Measurements from ENCODE around the gene LRATD1.
"Not testable (repeated sequence)": the region's sequence is repeated elsewhere in the genome, so short reads cannot be mapped to it uniquely, and the experiment has no call there.

Gene LRATD1, protein sequence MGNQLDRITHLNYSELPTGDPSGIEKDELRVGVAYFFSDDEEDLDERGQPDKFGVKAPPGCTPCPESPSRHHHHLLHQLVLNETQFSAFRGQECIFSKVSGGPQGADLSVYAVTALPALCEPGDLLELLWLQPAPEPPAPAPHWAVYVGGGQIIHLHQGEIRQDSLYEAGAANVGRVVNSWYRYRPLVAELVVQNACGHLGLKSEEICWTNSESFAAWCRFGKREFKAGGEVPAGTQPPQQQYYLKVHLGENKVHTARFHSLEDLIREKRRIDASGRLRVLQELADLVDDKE

GRCh38 chr2:14632133-14632936 lies at the start of gene LRATD1:
Gene LRATD1, plus strand, starts transcription at chr2:14632717. Its CDS starts 1,263 bp downstream, at chr2:14633980.
- DNase-seq (ENCODE audit: low read depth in 2 of 2), result no peak

DNA sequence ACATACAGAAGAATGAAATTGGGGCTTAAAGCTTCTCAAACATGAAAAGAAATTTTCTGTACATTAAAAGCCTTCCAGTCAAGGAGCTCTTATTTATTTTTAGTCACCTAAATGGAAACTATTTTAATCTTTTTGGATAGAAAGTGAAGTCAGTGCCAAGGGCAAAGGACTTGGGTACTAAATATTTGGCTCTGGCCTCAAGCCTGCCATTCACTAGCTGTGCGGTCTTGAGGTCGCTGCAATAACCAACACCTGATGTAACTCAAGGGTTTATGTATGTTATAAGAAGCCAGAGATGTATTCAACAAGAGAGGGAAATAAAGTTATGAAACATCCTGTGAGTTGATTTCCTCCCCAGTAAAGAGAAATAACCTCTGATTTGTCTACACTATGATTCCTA lies 49.5 kb upstream of the LRATD1 start:
- DNase-seq (ENCODE audit: low read depth in 2 of 2), result no peak

DNA sequence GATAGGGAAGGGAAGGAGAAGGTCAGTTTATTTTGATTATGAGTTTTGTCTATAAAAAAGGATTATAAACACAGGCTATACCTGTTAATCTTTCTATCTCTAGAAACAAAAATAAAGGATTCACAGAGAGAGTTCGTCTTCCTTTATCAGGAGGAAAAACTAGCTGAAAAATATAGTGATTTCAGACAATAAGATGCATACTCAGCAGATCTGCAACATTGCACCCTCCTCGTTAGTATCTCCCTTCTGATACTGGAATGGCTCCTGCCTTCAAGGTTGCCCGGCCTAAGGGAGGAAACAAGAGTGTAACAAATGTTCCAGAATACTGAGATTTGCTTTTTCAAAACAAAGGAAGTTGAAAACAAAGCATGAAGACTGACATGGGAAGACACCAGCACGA lies 48.7 kb upstream of the LRATD1 start:
- DNase-seq (ENCODE audit: low read depth in 2 of 2), result no peak

DNA sequence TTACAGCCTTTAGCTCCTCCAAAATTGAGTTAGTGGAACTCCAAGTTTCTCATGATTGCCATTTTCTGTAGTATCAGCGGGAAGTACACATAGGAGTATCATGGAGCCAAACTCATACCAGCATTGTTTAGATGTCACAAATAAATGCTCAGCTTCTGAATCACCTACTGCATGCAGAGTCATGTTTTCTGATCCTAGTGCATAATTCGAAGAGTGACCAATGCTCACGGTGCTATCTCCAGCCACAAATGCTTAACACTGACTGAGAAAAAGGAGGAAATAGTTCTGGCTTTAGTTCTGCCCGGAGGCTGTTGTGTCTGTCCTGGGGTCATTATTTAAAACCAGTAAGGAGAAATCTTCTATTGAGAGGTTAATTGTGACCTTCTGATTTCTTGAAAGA lies 45.4 kb upstream of the LRATD1 start:
- DNase-seq (ENCODE audit: low read depth in 2 of 2), result no peak

GRCh38 chr2:14601156-14601770 lies 31.3 kb upstream of the LRATD1 start:
- DNase-seq (ENCODE audit: low read depth in 2 of 2), result no peak

- DNase-seq (ENCODE audit: low read depth in 2 of 2), result no peak
Measured at GRCh38 chr2:14602309-14602708, 30.2 kb upstream of the LRATD1 start.

GRCh38 chr2:14603676-14604075 lies 28.8 kb upstream of the LRATD1 start:
- no peak for DNase-seq (ENCODE audit: low read depth in 2 of 2)

GRCh38 chr2:14608245-14608644 lies 24.3 kb upstream of the LRATD1 start:
- DNase-seq (ENCODE audit: low read depth in 2 of 2), result no peak

DNA sequence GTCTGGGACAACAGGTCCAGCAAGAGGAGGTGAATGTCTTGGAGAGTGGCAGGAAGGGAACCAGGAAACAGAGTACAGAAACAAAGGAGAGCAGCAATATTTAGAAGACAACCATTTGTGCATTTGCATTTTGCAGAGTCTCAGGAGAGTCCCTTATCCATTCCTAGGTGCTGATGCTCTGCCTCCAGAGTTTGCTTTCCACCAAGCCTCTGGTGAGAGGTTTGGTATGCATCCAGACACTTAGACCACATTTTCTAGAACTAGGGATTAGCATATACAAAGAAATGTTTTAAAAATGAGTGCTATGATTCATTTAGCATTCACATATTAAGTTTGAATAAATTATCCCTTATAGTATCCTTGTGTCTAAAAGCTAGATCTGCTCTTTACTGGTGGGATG lies 18.5 kb upstream of the LRATD1 start:
- DNase-seq (ENCODE audit: low read depth in 2 of 2), result no peak

DNA sequence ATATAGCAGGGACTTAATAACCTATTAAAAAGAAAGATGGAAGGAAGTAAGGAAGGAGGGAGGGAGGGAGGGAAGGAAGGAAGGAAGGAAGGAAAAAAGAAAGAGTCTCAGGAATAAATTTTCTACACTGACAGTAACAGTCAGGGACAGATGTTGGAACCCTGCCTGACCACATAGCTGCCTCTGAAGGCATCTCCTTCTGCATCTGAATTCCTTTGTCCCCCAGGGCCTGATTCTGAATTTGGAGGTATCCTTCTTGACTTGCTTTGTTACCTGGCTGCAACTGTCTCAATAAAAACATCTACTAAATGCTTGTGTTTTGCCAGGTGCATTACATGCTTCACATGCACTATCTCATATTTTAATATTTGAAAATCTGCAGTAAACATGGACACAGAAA lies 17.4 kb upstream of the LRATD1 start:
- no peak for DNase-seq (ENCODE audit: low read depth in 2 of 2)

DNA sequence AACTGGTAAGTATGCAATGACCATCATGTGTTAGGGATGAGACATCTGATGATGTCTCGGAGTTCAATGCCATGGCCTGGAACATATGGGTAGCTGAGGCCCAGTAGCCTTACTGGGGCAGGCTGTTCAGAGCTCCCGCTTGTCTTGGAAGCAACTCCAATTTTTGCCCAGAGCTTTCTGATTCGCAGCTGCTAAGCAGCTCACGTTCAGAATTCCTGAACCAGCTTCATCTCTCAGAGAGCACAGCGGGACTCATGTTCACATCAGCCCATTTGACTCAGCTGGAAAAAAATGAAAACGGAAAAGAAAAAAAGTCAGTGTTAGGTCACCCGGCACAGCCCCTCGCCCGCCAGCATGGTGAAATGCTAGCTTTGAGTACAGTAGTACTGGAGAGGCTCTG lies 16.8 kb upstream of the LRATD1 start:
- DNase-seq (ENCODE audit: low read depth in 2 of 2), result no peak

DNA sequence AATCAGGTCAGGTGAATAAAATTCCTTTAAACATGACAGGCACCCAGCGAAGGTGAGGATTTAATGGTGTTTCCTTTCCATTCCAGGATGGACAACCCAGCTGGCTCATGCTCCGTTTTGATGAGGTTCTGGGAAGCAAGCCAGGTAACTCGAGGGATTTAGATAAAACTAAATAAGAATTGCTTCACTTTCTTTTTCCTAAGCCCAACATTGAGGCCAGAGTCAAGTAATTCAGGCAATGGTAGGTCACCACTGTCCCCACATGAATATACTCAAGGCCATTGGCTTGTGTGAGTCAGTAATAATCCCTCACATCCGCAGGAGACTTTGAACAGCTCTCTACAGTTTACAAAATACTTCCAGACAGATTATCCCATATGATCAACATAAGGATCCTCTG lies 16.2 kb upstream of the LRATD1 start:
- DNase-seq (ENCODE audit: low read depth in 2 of 2), result no peak

DNA sequence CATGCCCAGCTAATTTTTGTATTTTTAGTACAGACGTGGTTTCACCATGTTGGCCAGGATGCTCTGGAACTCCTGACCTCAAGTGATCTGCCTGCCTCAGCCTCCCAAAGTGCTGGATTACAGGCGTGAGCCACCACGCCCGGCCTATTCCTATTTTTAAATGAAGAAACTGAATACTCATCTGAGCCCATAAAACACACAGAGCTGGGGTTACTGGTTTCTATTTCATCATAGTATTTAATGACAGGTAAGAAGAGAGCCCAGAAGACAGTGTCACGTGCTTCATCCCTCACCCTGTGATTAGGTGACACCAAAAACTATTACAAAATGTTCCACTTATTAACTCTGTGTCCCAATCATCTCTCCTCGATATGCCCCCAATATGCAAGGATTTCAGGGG lies 15.6 kb upstream of the LRATD1 start:
- no peak for DNase-seq (ENCODE audit: low read depth in 2 of 2)

DNA sequence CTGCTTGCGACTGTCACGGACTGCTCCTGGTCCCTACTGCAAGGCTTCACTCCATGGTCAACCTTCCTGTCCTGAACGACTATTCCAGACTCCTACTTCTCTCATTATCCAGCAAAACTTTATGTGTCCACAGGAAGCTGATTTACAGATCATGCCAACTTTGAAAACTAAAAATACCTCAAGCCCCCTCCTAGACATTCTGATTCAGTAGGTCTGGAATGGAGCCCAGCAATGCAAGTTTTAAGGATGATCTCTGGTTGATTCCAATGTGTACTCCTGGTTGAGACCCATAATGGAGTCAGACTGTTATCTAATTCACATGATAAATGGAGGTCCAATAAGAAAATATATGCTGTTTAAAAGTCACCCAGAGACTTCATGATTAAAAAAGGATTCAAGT lies 13.1 kb upstream of the LRATD1 start:
- DNase-seq (ENCODE audit: low read depth in 2 of 2), result no peak

DNA sequence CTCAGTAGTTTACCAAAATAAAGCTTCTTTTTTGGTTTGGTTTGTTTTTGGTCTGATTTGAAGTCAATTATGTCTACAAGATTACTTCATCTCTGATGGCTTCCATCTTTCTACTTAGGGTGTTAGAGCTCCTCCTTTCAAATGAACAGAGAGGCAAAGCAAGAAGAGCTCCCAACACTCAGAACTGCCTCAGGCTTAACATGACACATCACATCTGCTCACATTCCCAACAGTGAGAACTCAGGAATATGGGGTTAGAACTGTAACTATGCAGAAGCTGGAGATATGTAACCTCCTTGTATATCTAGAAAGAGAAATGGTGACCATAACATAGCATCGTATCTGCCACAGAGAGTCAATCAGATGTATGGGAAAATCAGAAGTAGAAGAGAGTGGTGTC lies 11.4 kb upstream of the LRATD1 start:
- DNase-seq (ENCODE audit: low read depth in 2 of 2), result no peak

GRCh38 chr2:14621906-14622549 lies 10.5 kb upstream of the LRATD1 start:
- DNase-seq (ENCODE audit: low read depth in 2 of 2), result no peak

DNA sequence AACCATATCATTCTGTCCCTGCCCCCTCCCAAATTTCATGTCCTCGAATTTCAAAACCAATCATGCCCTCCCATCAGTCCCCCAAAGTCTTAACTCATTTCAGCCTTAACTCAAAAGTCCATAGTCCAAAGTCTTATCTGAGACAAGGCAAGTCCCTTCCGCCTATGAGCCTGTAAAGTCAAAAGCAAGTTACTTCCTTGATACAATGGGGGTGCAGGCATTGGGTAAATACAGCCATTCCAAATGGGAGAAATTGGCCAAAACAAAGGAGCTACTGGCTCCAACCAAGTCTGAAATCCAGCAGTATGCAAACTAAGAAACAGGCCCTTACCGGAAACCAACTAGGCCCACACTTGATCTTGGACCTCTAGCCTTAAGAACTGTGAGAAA lies 10.0 kb upstream of the LRATD1 start:
- DNase-seq (ENCODE audit: low read depth in 2 of 2), result not testable (repeated sequence)

DNA sequence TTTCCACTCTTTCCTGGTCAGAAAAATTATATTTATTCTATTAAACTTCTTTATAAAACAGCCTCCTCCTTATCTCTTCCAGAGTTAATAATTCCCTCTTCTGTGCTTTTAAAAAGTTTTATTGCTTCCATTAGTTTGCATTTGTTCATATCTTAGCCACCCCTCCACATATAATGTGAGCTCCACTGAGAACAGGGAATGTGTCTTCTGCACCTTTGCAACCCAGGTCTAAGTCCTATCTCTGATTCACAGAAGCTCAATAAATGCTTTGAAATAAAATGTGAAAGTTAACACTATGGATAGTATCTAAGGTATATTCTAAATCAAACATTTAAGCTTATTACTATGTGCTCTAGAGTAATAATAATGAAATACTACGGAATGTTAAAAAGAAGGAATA lies 9.3 kb upstream of the LRATD1 start:
- no peak for DNase-seq (ENCODE audit: low read depth in 2 of 2)

- no peak for DNase-seq (ENCODE audit: low read depth in 2 of 2)
Measured at GRCh38 chr2:14626873-14627272, 5.6 kb upstream of the LRATD1 start.

DNA sequence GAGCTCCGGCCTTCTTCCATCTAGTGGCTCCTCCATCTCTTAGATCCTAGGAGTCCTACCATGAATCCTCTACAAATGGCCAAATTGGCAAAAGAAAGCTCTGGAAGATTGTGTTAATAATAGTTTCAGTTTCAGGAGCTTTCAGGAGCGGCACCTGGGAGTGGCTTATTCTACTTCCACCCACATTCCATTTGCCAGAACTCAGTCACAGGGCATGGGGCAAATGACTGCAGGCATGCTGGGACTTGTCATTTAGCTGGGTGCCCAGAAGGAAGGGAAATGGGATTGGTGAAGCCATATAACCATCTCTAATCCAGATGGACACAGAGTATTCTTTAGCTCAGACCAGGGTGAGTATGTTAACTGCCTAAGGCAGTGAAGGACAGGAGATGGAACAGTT lies 3.6 kb upstream of the LRATD1 start:
- no peak for DNase-seq (ENCODE audit: low read depth in 2 of 2)

DNA sequence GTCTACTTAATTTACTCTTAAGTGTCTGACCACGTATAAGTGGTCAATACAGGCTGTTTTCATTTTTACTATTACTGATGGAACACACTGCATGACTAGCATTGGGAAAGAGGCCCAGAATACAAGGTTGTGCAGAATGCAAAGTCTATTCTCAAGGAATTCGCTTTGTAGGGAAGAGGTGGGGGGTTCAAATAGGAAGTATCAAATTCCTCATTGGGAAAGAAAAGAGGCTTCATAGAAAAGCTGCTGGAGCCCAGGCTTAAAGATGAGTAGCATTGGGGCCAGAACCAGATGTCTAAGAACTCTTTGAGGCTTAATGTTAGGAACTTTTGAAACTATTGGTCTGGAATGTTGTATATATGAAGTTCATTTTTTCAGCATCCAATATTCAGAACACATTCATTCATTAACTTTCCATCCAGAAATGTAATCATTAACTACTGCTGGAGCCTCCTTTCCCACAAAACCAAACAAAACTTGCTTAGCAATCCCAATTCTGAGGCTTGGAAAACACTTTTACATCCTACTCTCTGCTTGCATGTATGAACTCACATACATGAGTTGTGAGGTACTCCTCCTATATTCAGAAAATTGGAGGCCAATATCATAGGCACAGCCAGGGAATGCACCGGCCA lies 994 bp upstream of the LRATD1 start:
- DNase-seq (ENCODE audit: low read depth in 2 of 2), result no peak

DNA sequence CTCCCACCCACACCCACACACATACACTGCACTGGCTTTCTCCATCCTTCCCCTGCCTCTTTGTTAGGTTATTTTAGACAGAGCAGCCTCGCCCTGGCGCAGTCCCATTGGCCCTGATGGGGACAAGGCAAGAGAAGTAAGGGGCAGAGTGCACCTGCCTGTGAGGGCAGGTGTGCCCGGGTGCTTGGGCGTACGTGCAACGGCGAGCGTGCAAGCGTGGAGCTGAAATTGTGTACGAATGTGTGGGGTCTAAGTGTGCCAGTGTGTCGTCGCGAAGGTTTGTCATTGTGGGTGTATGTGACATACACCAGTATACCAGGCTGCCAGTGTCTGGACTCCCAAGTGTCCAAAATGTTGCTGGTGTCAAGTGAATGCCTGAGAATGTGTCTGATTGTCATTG lies 544 bp downstream of the LRATD1 start:
- DNase-seq (ENCODE audit: low read depth in 2 of 2), result no peak

Measured in stimulated activated CD8-positive, alpha-beta memory T cell treated with anti-CD3 and anti-CD28 coated beads, Interleukin-15, amount 100 ng/mL, for 4 hours (primary cell).